Activated naive CD4-positive, alpha-beta T cell treated with anti-CD3 and anti-CD28 coated beads, Interleukin-2, amount 50 U/mL, for 24 hours (primary cell): Measurements from ENCODE around the gene GRID1.

Experiments used
- H3K27ac Mint-ChIP-seq: one replicate; pipeline ENCODE4 v1.8.0; 2021; ENCODE audit warnings: mild to moderate bottlenecking, mixed read lengths
- H3K27me3 Mint-ChIP-seq: one replicate; pipeline ENCODE4 v1.8.0; 2021; ENCODE audit warnings: mixed read lengths
- H3K36me3 Mint-ChIP-seq: one replicate; pipeline ENCODE4 v1.8.0; 2021; ENCODE audit warnings: mixed read lengths
- H3K4me1 Mint-ChIP-seq: one replicate; pipeline ENCODE4 v1.8.0; 2021; ENCODE audit warnings: mixed read lengths
- H3K4me3 Mint-ChIP-seq: one replicate; pipeline ENCODE4 v1.8.0; 2021; ENCODE audit warnings: mild to moderate bottlenecking, mixed read lengths
- H3K9me3 Mint-ChIP-seq: one replicate; pipeline ENCODE4 v1.8.0; 2021; ENCODE audit warnings: mixed read lengths

GRID1 gene

GRCh38 chr10:86203162-86203905 is 163.3 kb downstream of the GRID1 start:
- Mint-ChIP-seq H3K27me3 (peaks cover 2% of the 10 kb centered on the region), H3K27ac (no peak overlapping the region), H3K9me3 (no peaks in the 10 kb centered on the region), H3K36me3 (no peaks in the 10 kb centered on the region), H3K4me3 (no peak overlapping the region), H3K4me1 (no peaks in the 10 kb centered on the region)

- Mint-ChIP-seq H3K36me3 (no peaks in the 10 kb centered on the region), H3K27ac (no peak overlapping the region), H3K4me1 (no peaks in the 10 kb centered on the region), H3K4me3 (no peak overlapping the region), H3K27me3 (peaks cover 2% of the 10 kb centered on the region), H3K9me3 (no peaks in the 10 kb centered on the region)
Measured at GRCh38 chr10:86202226-86202735, 164.3 kb downstream of the GRID1 start.

GRCh38 chr10:86200867-86201266 is 165.7 kb downstream of the GRID1 start:
- no peaks in the 10 kb centered on the region for H3K4me1 Mint-ChIP-seq
- H3K4me3 Mint-ChIP-seq, result no peak overlapping the region
- no peaks in the 10 kb centered on the region for H3K36me3 Mint-ChIP-seq
- peaks cover 3% of the 10 kb centered on the region for H3K27me3 Mint-ChIP-seq
- no peak overlapping the region for H3K27ac Mint-ChIP-seq
- no peaks in the 10 kb centered on the region for H3K9me3 Mint-ChIP-seq

- Mint-ChIP-seq H3K9me3 (no peaks in the 10 kb centered on the region), H3K4me3 (no peak overlapping the region), H3K4me1 (no peaks in the 10 kb centered on the region), H3K27me3 (peaks cover 3% of the 10 kb centered on the region), H3K36me3 (no peaks in the 10 kb centered on the region), H3K27ac (no peak overlapping the region)
Measured at GRCh38 chr10:86200269-86200668, 166.3 kb downstream of the GRID1 start.

- Mint-ChIP-seq H3K36me3 (no peaks in the 10 kb centered on the region), H3K27me3 (peaks cover 4% of the 10 kb centered on the region), H3K4me1 (no peaks in the 10 kb centered on the region), H3K4me3 (no peak overlapping the region), H3K9me3 (no peaks in the 10 kb centered on the region), H3K27ac (no peak overlapping the region)
Measured at GRCh38 chr10:86199041-86199440, 167.6 kb downstream of the GRID1 start.

- no peaks in the 10 kb centered on the region for H3K9me3 Mint-ChIP-seq
- no peak overlapping the region for H3K27ac Mint-ChIP-seq
- H3K36me3 Mint-ChIP-seq, result no peaks in the 10 kb centered on the region
- H3K27me3 Mint-ChIP-seq, result peaks cover 5% of the 10 kb centered on the region
- H3K4me1 Mint-ChIP-seq, result no peaks in the 10 kb centered on the region
- H3K4me3 Mint-ChIP-seq, result no peak overlapping the region
Measured at GRCh38 chr10:86198271-86198670, 168.3 kb downstream of the GRID1 start.

GRCh38 chr10:86197166-86197790 is 169.3 kb downstream of the GRID1 start:
- Mint-ChIP-seq H3K27me3 (peaks cover 5% of the 10 kb centered on the region), H3K4me3 (no peak overlapping the region), H3K4me1 (no peaks in the 10 kb centered on the region), H3K36me3 (no peaks in the 10 kb centered on the region), H3K9me3 (no peaks in the 10 kb centered on the region), H3K27ac (no peak overlapping the region)

- H3K27ac Mint-ChIP-seq, result no peak overlapping the region
- H3K27me3 Mint-ChIP-seq, result peaks cover 10% of the 10 kb centered on the region
- no peaks in the 10 kb centered on the region for H3K4me1 Mint-ChIP-seq
- H3K36me3 Mint-ChIP-seq, result no peaks in the 10 kb centered on the region
- no peak overlapping the region for H3K4me3 Mint-ChIP-seq
- no peaks in the 10 kb centered on the region for H3K9me3 Mint-ChIP-seq
Measured at GRCh38 chr10:86195521-86196157, 171.0 kb downstream of the GRID1 start.

GRCh38 chr10:86194684-86195083 is 171.9 kb downstream of the GRID1 start:
- Mint-ChIP-seq H3K9me3 (no peaks in the 10 kb centered on the region), H3K4me3 (no peak overlapping the region), H3K4me1 (no peaks in the 10 kb centered on the region), H3K27ac (no peak overlapping the region), H3K36me3 (no peaks in the 10 kb centered on the region), H3K27me3 (peaks cover 10% of the 10 kb centered on the region)

- Mint-ChIP-seq H3K27me3 (peaks cover 10% of the 10 kb centered on the region), H3K9me3 (no peaks in the 10 kb centered on the region), H3K27ac (no peak overlapping the region), H3K36me3 (no peaks in the 10 kb centered on the region), H3K4me3 (no peak overlapping the region), H3K4me1 (no peaks in the 10 kb centered on the region)
Measured at GRCh38 chr10:86193841-86194240, 172.8 kb downstream of the GRID1 start.

GRCh38 chr10:86192691-86193090 is 173.9 kb downstream of the GRID1 start:
- H3K9me3 Mint-ChIP-seq, result no peaks in the 10 kb centered on the region
- H3K27me3 Mint-ChIP-seq, result peaks cover 10% of the 10 kb centered on the region
- no peak overlapping the region for H3K4me3 Mint-ChIP-seq
- no peaks in the 10 kb centered on the region for H3K36me3 Mint-ChIP-seq
- H3K4me1 Mint-ChIP-seq, result no peaks in the 10 kb centered on the region
- no peak overlapping the region for H3K27ac Mint-ChIP-seq

- H3K9me3 Mint-ChIP-seq, result no peaks in the 10 kb centered on the region
- H3K27me3 Mint-ChIP-seq, result peaks cover 10% of the 10 kb centered on the region
- no peak overlapping the region for H3K27ac Mint-ChIP-seq
- H3K36me3 Mint-ChIP-seq, result no peaks in the 10 kb centered on the region
- no peaks in the 10 kb centered on the region for H3K4me1 Mint-ChIP-seq
- H3K4me3 Mint-ChIP-seq, result no peak overlapping the region
Measured at GRCh38 chr10:86192147-86192546, 174.4 kb downstream of the GRID1 start.

- Mint-ChIP-seq H3K4me1 (no peaks in the 10 kb centered on the region), H3K4me3 (no peak overlapping the region), H3K9me3 (no peaks in the 10 kb centered on the region), H3K27ac (no peak overlapping the region), H3K36me3 (no peaks in the 10 kb centered on the region), H3K27me3 (peaks cover 8% of the 10 kb centered on the region)
Measured at GRCh38 chr10:86191686-86192085, 174.9 kb downstream of the GRID1 start.

- H3K4me3 Mint-ChIP-seq, result no peak overlapping the region
- H3K36me3 Mint-ChIP-seq, result no peaks in the 10 kb centered on the region
- H3K4me1 Mint-ChIP-seq, result no peaks in the 10 kb centered on the region
- H3K9me3 Mint-ChIP-seq, result no peaks in the 10 kb centered on the region
- H3K27ac Mint-ChIP-seq, result no peak overlapping the region
- H3K27me3 Mint-ChIP-seq, result peaks cover 8% of the 10 kb centered on the region
Measured at GRCh38 chr10:86191166-86191565, 175.4 kb downstream of the GRID1 start.

GRCh38 chr10:86190291-86190690 is 176.3 kb downstream of the GRID1 start:
- no peak overlapping the region for H3K4me3 Mint-ChIP-seq
- no peak overlapping the region for H3K27ac Mint-ChIP-seq
- H3K4me1 Mint-ChIP-seq, result no peaks in the 10 kb centered on the region
- no peaks in the 10 kb centered on the region for H3K9me3 Mint-ChIP-seq
- peaks cover 8% of the 10 kb centered on the region for H3K27me3 Mint-ChIP-seq
- H3K36me3 Mint-ChIP-seq, result no peaks in the 10 kb centered on the region

GRCh38 chr10:86189891-86190290 is 176.7 kb downstream of the GRID1 start:
- Mint-ChIP-seq H3K27ac (no peak overlapping the region), H3K36me3 (no peaks in the 10 kb centered on the region), H3K4me3 (no peak overlapping the region), H3K9me3 (no peaks in the 10 kb centered on the region), H3K4me1 (no peaks in the 10 kb centered on the region), H3K27me3 (peaks cover 8% of the 10 kb centered on the region)
